SK-N-MC (cell line): ENCODE measurements around the gene FSCN2.

ENCODE experiments used
- EZH2 ChIP-seq: fragments of 200-600 bp; sonication (generic); IDR thresholded peaks from one replicate; pipeline ENCODE4 v1.6.1; 2017; ENCODE audit warnings: antibody characterized with exemption
- POLR2AphosphoS5 ChIP-seq: IDR thresholded peaks from 2 replicates; pipeline ENCODE4 v1.6.1; 2012; ENCODE audit warnings: mild to moderate bottlenecking, low read depth, low read length, borderline replicate concordance

GRCh38 chr17:81502471-81503017, 25.6 kb upstream of the FSCN2 start:
- TF ChIP-seq POLR2AphosphoS5 (no peak), EZH2 (no peak)
